Peyer's patch (tissue), 4 donors: ENCODE results near the gene DGKQ. TPM values are rescaled to one million over a fixed set of nuclear protein-coding genes. Genes with fewer than 3 reads are reported as not detected.
A peak's percentile ranks its signal among the peaks of the same experiment; 100 is the strongest.
"Not testable (repeated sequence)": the region's sequence is repeated elsewhere in the genome, so short reads cannot be mapped to it uniquely, and the experiment has no call there.

Experiments used
- DNase-seq, 3 donors: peaks; one replicate each; pipeline ENCODE4 v3.0.0-alpha.2; 2017 to 2019
- H3K27ac ChIP-seq, 4 donors: fragments of 200-600 bp; sonication (generic); one replicate each; pipeline ENCODE4 v1.5.1; 2016 to 2019
- H3K27me3 ChIP-seq, 2 donors: fragments of 200-600 bp; sonication (generic); one replicate each; pipeline ENCODE4 v1.5.1; 2019
- H3K36me3 ChIP-seq, 3 donors: fragments of 200-600 bp; sonication (generic); one replicate each; pipeline ENCODE4 v1.5.1; 2016 to 2019
- H3K4me1 ChIP-seq, 4 donors: fragments of 200-600 bp; sonication (generic); one replicate each; pipeline ENCODE4 v1.5.1; 2016 to 2019
- H3K4me3 ChIP-seq, 4 donors: fragments of 200-600 bp; sonication (generic); 1 replicate in 3 of 4; 2 replicates in 1 of 4; pipeline ENCODE4 v1.5.1; 2016 to 2019; ENCODE audit warnings: mild to moderate bottlenecking in 1 of 4
- H3K9me3 ChIP-seq, 4 donors: fragments of 200-600 bp; sonication (generic); one replicate each; pipeline ENCODE4 v1.5.1; 2016 to 2019; ENCODE audit warnings: mild to moderate bottlenecking in 1 of 4
- POLR2A ChIP-seq, 2 donors: fragments of 450-650 bp; IDR thresholded peaks; one replicate each; pipeline ENCODE4 v1.5.1; 2017; ENCODE audit warnings: antibody characterized with exemption in 2 of 2, mild to moderate bottlenecking in 2 of 2, moderate library complexity in 2 of 2
- total RNA-seq, 4 donors: library from RNA; depleted of rRNA; stranded (reverse); fragments of >200 nt; gene quantifications; one replicate each; pipeline ENCODE4 v1.1.0, GENCODE V29; 2016
- TF ChIP-seq, protein P1 (sequence below), 6 experiments: fragments of 450-650 bp in 4 of 6; fragments of 200-600 bp in 2 of 6; sonication (generic) in 1 of 6; IDR thresholded peaks; one replicate each; pipeline ENCODE4 v1.5.1; 2017 to 2019; ENCODE audit warnings: antibody characterized with exemption in 6 of 6, mild to moderate bottlenecking in 3 of 6, moderate library complexity in 1 of 6

DGKQ gene
- total RNA-seq, 4 donors from 2014 or later: 32.2 to 119 (median 101) TPM

- TF ChIP-seq, protein P1, sequence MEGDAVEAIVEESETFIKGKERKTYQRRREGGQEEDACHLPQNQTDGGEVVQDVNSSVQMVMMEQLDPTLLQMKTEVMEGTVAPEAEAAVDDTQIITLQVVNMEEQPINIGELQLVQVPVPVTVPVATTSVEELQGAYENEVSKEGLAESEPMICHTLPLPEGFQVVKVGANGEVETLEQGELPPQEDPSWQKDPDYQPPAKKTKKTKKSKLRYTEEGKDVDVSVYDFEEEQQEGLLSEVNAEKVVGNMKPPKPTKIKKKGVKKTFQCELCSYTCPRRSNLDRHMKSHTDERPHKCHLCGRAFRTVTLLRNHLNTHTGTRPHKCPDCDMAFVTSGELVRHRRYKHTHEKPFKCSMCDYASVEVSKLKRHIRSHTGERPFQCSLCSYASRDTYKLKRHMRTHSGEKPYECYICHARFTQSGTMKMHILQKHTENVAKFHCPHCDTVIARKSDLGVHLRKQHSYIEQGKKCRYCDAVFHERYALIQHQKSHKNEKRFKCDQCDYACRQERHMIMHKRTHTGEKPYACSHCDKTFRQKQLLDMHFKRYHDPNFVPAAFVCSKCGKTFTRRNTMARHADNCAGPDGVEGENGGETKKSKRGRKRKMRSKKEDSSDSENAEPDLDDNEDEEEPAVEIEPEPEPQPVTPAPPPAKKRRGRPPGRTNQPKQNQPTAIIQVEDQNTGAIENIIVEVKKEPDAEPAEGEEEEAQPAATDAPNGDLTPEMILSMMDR (IDR thresholded peaks at IDR 0.05): no peak
- no peak for TF ChIP-seq POLR2A (IDR thresholded peaks at IDR 0.05)
- Histone ChIP-seq H3K4me3 (no peak overlapping the region), H3K4me1 (no peaks in the 10 kb centered on the region), H3K9me3 (no peaks in the 10 kb centered on the region), H3K36me3 (no peaks in the 10 kb centered on the region), H3K27ac (no peak overlapping the region), H3K27me3 (no peaks in the 10 kb centered on the region)
- peak in 1 of 3 donors; percentile 31 for DNase-seq
Measured at GRCh38 chr4:946517-947471, 26.6 kb downstream of the DGKQ start.

- DNase-seq: peak in 1 of 3 donors; percentile 20
- no peak overlapping the region for H3K4me3 ChIP-seq
- H3K27me3 ChIP-seq: no peaks in the 10 kb centered on the region
- H3K36me3 ChIP-seq: no peaks in the 10 kb centered on the region
- no peaks in the 10 kb centered on the region for H3K9me3 ChIP-seq
- TF ChIP-seq POLR2A (IDR thresholded peaks at IDR 0.05): no peak
- TF ChIP-seq, protein P1 (IDR thresholded peaks at IDR 0.05): no peak
- H3K4me1 ChIP-seq: no peaks in the 10 kb centered on the region
- H3K27ac ChIP-seq: no peak overlapping the region
Measured at GRCh38 chr4:946103-946450, 27.3 kb downstream of the DGKQ start.

- Histone ChIP-seq H3K9me3 (no peaks in the 10 kb centered on the region), H3K4me1 (no peaks in the 10 kb centered on the region), H3K36me3 (no peaks in the 10 kb centered on the region), H3K4me3 (no peak overlapping the region), H3K27ac (no peak overlapping the region), H3K27me3 (no peaks in the 10 kb centered on the region)
- TF ChIP-seq, protein P1 (IDR thresholded peaks at IDR 0.05): no peak
- TF ChIP-seq POLR2A (IDR thresholded peaks at IDR 0.05): no peak
- DNase-seq: peak in 1 of 3 donors; percentile 19
Measured at GRCh38 chr4:945274-946102, 27.9 kb downstream of the DGKQ start.

DNA sequence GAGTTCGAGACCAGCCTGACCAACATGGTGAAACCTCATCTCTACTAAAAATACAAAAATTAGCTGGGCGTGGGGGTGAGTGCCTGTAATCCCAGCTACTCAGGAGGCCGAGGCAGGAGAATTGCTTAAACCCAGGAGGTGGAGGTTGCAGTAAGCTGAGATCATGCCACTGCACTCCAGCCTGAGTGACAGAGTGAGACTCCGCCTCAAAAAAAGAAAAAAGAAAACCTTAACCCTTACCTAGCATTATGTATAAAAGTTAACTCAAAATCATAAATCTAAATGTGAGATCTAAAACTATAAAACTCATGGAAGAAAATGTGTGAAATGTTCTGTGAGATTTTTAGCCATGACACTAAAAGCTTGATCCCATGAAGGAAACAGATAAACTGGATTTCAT, 33.9 kb downstream of the DGKQ start:
- not testable (repeated sequence) for H3K9me3 ChIP-seq, DNase-seq, H3K4me1 ChIP-seq, H3K27me3 ChIP-seq, H3K36me3 ChIP-seq, H3K4me3 ChIP-seq, H3K27ac ChIP-seq

- H3K36me3 ChIP-seq: no peaks in the 10 kb centered on the region
- peak overlapping the region; percentile 86 to 100 (median 93) for H3K4me3 ChIP-seq
- H3K27ac ChIP-seq: peak overlapping the region; percentile 94 to 99 (median 96)
- peaks cover 4 to 31% (median 14%) of the 10 kb centered on the region in 4 donors for H3K4me1 ChIP-seq
- no peak for TF ChIP-seq POLR2A (IDR thresholded peaks at IDR 0.05)
- TF ChIP-seq, protein P1 (IDR thresholded peaks at IDR 0.05): no peak
- DNase-seq: peak in 1 of 3 donors; percentile 51
- H3K27me3 ChIP-seq: no peaks in the 10 kb centered on the region
- no peaks in the 10 kb centered on the region for H3K9me3 ChIP-seq
Measured at GRCh38 chr4:932713-933070, 40.7 kb downstream of the DGKQ start.
